Breast epithelium (tissue), 3 donors: Measurements from ENCODE around the gene TMEM186.

Source experiments
- CTCF ChIP-seq, 3 donors: fragments of 450-650 bp; IDR thresholded peaks; one replicate each; pipeline ENCODE4 v1.5.1; 2016 to 2017; ENCODE audit warnings: antibody characterized with exemption in 3 of 3, mild to moderate bottlenecking in 3 of 3, moderate library complexity in 3 of 3
- POLR2A ChIP-seq: fragments of 450-650 bp; IDR thresholded peaks from one replicate; pipeline ENCODE4 v1.6.1; 2016; ENCODE audit warnings: antibody characterized with exemption, mild to moderate bottlenecking, moderate library complexity

- TF ChIP-seq POLR2A: no peak
- TF ChIP-seq CTCF (IDR thresholded peaks at IDR 0.05): no peak
These were observed 32.8 kb downstream of the TMEM186 start for GRCh38 chr16:8764525-8765250.
